Psoas muscle (tissue), 8 donors: Measurements from ENCODE around the gene LMTK2. TPM values are rescaled to one million over a fixed set of nuclear protein-coding genes. Genes with fewer than 3 reads are reported as not detected.

ENCODE experiments used
- ATAC-seq, 4 donors: fragments of 200-7000 bp; cut with Tn5 transposase; one replicate each; pipeline ENCODE4 v1.9.1; 2020; ENCODE audit warnings: moderate library complexity in 3 of 4, mild to moderate bottlenecking in 2 of 4
- DNase-seq, 2 donors: peaks; one replicate each; pipeline ENCODE4 v3.0.0-alpha.2; 2020
- H3K27ac ChIP-seq: fragments of 200-600 bp; one replicate; pipeline ENCODE4 v1.8.0; 2022
- H3K27me3 ChIP-seq, 3 donors: fragments of 200-600 bp in 1 of 3; one replicate each; pipeline versions ENCODE4 v1.6.1 to v1.8.0; 2013 to 2022; ENCODE audit warnings: low read length in 2 of 3, mild to moderate bottlenecking in 2 of 3, moderate library complexity in 1 of 3; ENCODE audit not compliant: insufficient read depth in 3 of 3
- H3K36me3 ChIP-seq, 2 donors: fragments of 200-600 bp in 1 of 2; one replicate each; pipeline versions ENCODE4 v1.6.1 to v1.8.0; 2013 to 2022; ENCODE audit warnings: low read depth in 1 of 2, mild to moderate bottlenecking in 1 of 2, moderate library complexity in 1 of 2; ENCODE audit not compliant: insufficient read depth in 1 of 2
- H3K4me1 ChIP-seq: fragments of 200-600 bp; one replicate; pipeline ENCODE4 v1.8.0; 2022
- H3K4me3 ChIP-seq: fragments of 200-600 bp; one replicate; pipeline ENCODE4 v1.8.0; 2022; ENCODE audit warnings: mild to moderate bottlenecking
- H3K9me3 ChIP-seq: fragments of 200-600 bp; one replicate; pipeline ENCODE4 v1.8.0; 2022
- WGBS, 3 donors: extraction: QIAGEN DNeasy Blood & Tissue Kit; methylation state at CpG; one replicate each; pipeline versions ENCODE4 v1.1.6 to v1.1.7; 2013; 5-methylcytosine and 5-hydroxymethylcytosine counted together
- intact Hi-C, 2 donors: fragments of 100-400 bp; cut with DNase I; formaldehyde crosslinking; loops; one replicate each; pipeline versions ENCODE4 v1.11.0 to v1.14.2; 2022
- polyA plus RNA-seq, 3 donors: library from polyadenylated mRNA; stranded (reverse); fragments of 200-250 nt; gene quantifications; one replicate each; pipeline ENCODE4 v1.2.3, GENCODE V29; 2013
- total RNA-seq, 4 donors: library from RNA; stranded (reverse); fragmentation: NEBNext Ultra II Directional in 2 of 4; extraction: Animal tissue kit (Norgen Biotek cat#: 25700) in 2 of 4; gene quantifications; one replicate each; pipeline versions ENCODE4 v1.2.1 to v1.2.4, GENCODE V29; 2021 to 2023
- TF ChIP-seq, protein P1 (sequence below): fragments of 200-600 bp; IDR thresholded peaks from one replicate; pipeline ENCODE4 v1.8.0; 2022; ENCODE audit warnings: antibody characterized with exemption
- donor health status: healthy with polysubstance abuse.
- donor health status: DM: no; HTN: no; CAD: no; lungs with moderate emphysema.
- donor health status: Bipolar disorder and iron deficiency.
- donor health status: healthy.
- donor health status: DM: yes; HTN: yes; CAD: no.
- donor health status: DM: no; HTN: no; CAD: no.
- donor health status: DM: no; HTN: no; CAD: no.
- donor health status: DM: yes; HTN: yes; CAD: no.

LMTK2 gene
- total and polyA plus RNA-seq, 7 donors: 3.6 to 25.0 (median 13.5) TPM

DNA sequence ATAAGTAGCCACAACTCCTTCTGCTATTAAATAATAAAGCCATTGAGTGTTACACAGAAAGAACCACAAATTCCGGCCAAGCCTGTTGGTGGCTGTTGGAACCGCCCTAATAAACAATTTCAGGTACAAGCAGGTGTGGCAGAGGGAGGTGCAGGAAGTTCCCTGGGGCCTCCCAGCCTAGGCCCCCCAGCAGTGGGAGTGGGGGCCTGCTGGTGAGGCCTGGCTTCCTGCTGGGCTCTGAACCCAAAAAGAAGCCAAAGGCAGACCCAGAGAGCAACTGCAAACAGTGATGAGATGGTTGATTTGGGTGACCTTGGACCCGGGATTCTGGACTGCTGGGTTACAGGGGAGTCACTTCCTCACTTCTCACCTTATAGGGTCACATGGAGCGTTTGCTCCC, 21.0 kb upstream of the LMTK2 start:
- DNase-seq (no peak), ATAC-seq (no peak)
- intact Hi-C loops: no loop called here
- no peak overlapping the region for H3K27ac ChIP-seq
- TF ChIP-seq, protein P1, sequence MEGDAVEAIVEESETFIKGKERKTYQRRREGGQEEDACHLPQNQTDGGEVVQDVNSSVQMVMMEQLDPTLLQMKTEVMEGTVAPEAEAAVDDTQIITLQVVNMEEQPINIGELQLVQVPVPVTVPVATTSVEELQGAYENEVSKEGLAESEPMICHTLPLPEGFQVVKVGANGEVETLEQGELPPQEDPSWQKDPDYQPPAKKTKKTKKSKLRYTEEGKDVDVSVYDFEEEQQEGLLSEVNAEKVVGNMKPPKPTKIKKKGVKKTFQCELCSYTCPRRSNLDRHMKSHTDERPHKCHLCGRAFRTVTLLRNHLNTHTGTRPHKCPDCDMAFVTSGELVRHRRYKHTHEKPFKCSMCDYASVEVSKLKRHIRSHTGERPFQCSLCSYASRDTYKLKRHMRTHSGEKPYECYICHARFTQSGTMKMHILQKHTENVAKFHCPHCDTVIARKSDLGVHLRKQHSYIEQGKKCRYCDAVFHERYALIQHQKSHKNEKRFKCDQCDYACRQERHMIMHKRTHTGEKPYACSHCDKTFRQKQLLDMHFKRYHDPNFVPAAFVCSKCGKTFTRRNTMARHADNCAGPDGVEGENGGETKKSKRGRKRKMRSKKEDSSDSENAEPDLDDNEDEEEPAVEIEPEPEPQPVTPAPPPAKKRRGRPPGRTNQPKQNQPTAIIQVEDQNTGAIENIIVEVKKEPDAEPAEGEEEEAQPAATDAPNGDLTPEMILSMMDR: no peak
- no peaks in the 10 kb centered on the region for H3K9me3 ChIP-seq
- H3K36me3 ChIP-seq: no peaks in the 10 kb centered on the region
- no peak overlapping the region for H3K4me3 ChIP-seq
- WGBS, 3 donors: 61 to 76% (median 73%) methylated on average over 4 of the region's 4 CpGs
- H3K27me3 ChIP-seq: no peaks in the 10 kb centered on the region
- H3K4me1 ChIP-seq: no peaks in the 10 kb centered on the region

- intact Hi-C loops: no loop called here
- Histone ChIP-seq H3K4me3 (no peak overlapping the region), H3K9me3 (no peaks in the 10 kb centered on the region), H3K4me1 (no peaks in the 10 kb centered on the region), H3K36me3 (no peaks in the 10 kb centered on the region), H3K27ac (no peak overlapping the region), H3K27me3 (no peaks in the 10 kb centered on the region)
- DNase-seq (no peak), ATAC-seq (no peak)
- TF ChIP-seq, protein P1: no peak
- 59 to 63% (median 60%) methylated on average over 11 of the region's 11 CpGs for WGBS, 3 donors
Observed at GRCh38 chr7:98086281-98086718, 20.4 kb upstream of the LMTK2 start.

DNA sequence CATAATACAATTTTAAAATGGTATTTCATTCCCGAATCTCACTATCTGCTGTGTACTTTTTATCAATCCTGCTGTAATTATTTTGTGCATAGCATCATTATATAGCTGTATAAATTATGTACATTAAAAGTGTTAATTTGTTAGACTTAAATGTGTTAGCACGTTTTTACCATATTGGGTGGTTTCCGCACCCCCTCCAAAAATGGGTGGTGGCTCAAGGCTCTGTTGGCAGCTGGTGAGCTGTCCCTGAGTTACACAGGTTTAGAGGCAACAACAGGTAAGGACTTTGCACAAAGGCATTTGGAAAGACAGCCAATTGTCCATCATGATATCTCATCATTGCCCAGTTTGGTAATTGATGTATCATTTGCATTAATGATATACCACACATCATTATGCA, 18.6 kb upstream of the LMTK2 start:
- TF ChIP-seq, protein P1: no peak
- Histone ChIP-seq H3K27me3 (no peaks in the 10 kb centered on the region), H3K27ac (no peak overlapping the region), H3K4me3 (no peak overlapping the region), H3K4me1 (no peaks in the 10 kb centered on the region), H3K9me3 (peaks cover 1% of the 10 kb centered on the region), H3K36me3 (no peaks in the 10 kb centered on the region)
- 86 to 92% (median 88%) methylated on average over 3 of the region's 3 CpGs for WGBS, 3 donors
- ATAC-seq: no peak
- DNase-seq: no peak
- intact Hi-C loops: no loop called here

GRCh38 chr7:98090116-98090515, 16.5 kb upstream of the LMTK2 start:
- peaks cover 10% of the 10 kb centered on the region for H3K9me3 ChIP-seq
- intact Hi-C loops: no loop called here
- DNase-seq (no peak), ATAC-seq (no peak)
- TF ChIP-seq, protein P1: no peak
- WGBS, 3 donors: 56 to 79% (median 59%) methylated on average over 3 to 4 of the region's 4 CpGs
- H3K4me1 ChIP-seq: no peaks in the 10 kb centered on the region
- no peaks in the 10 kb centered on the region for H3K36me3 ChIP-seq
- no peak overlapping the region for H3K4me3 ChIP-seq
- H3K27ac ChIP-seq: no peak overlapping the region
- H3K27me3 ChIP-seq: no peaks in the 10 kb centered on the region

GRCh38 chr7:98091061-98091460, 15.6 kb upstream of the LMTK2 start:
- Histone ChIP-seq H3K36me3 (no peaks in the 10 kb centered on the region), H3K27ac (no peak overlapping the region), H3K4me1 (no peaks in the 10 kb centered on the region), H3K27me3 (no peaks in the 10 kb centered on the region), H3K4me3 (no peak overlapping the region), H3K9me3 (peaks cover 13% of the 10 kb centered on the region)
- WGBS, 3 donors: 71 to 78% (median 75%) methylated on average over 2 of the region's 2 CpGs
- DNase-seq (no peak), ATAC-seq (no peak)
- TF ChIP-seq, protein P1: no peak
- intact Hi-C loops: no loop called here
